Ectodermal cell (in vitro differentiated cells): ENCODE measurements around the gene CNTNAP5.

Experiments
- H3K27ac ChIP-seq: 2 replicates; pipeline ENCODE4 v1.7.0; 2013; ENCODE audit warnings: mild to moderate bottlenecking, low read depth, low read length; ENCODE audit not compliant: insufficient read depth, poor library complexity, severe bottlenecking
- H3K27me3 ChIP-seq: 2 replicates; pipeline ENCODE4 v1.7.0; 2013; ENCODE audit warnings: mild to moderate bottlenecking, low read length; ENCODE audit not compliant: insufficient read depth, control insufficient read depth, poor library complexity, severe bottlenecking
- H3K36me3 ChIP-seq: one replicate; pipeline ENCODE4 v1.7.0; 2013; ENCODE audit warnings: low read length; ENCODE audit not compliant: control insufficient read depth, insufficient read depth
- H3K4me1 ChIP-seq: one replicate; pipeline ENCODE4 v1.7.0; 2013; ENCODE audit warnings: low read length; ENCODE audit not compliant: control insufficient read depth, insufficient read depth
- H3K4me3 ChIP-seq: 2 replicates; pipeline ENCODE4 v1.7.0; 2013; ENCODE audit warnings: low read depth, low read length, control low read depth; ENCODE audit not compliant: insufficient read depth
- H3K9me3 ChIP-seq: 2 replicates; pipeline ENCODE4 v1.7.0; 2013; ENCODE audit warnings: mild to moderate bottlenecking, low read length, moderate library complexity; ENCODE audit not compliant: control insufficient read depth
- WGBS, 2 experiments: methylation state at CpG; one replicate each; pipeline ENCODE4 v1.1.7; 2013; ENCODE audit warnings: missing lambda C conversion rate in 2 of 2; 5-methylcytosine and 5-hydroxymethylcytosine counted together

CNTNAP5 gene

DNA sequence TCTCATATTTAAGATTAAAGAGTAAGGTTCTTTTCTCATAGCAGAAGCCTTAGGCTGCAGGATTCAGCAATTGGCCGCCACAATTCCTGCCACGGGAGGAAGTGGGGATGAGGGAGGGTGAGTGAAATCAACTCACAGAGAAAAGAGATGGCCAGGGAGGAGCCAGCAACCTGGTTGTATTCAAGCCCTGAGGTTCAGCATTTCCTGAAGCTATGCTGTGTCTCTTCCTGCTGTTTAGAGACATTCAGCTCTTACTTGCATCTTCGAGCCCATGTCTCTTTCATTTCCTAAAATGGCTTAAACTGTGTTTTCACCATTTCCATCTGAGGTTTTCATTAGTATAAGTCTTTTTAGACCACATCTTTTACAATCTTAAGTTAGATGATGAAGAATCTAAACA lies 522.6 kb downstream of the CNTNAP5 start:
- H3K36me3 ChIP-seq, result no peaks in the 10 kb centered on the region

DNA sequence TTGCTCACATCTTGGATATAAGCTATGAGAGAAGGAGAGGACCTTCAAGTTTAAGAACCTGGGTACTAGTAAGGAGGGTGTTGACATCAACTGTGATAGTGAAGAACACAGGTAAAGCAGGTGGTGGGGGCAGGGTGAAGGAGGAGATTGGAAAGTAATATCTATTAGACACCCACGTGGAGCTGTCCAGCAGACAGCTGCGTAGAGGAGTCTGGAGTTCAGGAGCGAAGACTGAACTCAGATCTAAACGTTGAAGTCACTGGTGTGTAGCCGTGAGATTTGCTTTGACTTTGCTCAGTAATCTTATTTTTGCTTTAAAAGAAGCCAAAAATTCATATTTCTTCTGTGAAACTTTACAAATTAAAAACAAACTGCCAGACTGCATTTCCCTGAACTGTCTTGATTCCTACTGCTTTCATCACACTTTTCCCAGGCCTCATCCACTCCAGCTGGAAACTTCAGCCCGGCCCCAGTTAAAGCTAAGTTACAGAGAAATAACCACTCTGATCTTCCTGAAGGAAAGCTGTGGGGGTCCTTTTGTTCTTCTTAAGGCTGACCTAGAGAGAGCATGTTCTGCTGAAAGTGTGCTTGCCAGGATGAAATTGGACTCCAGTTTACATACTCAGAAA lies 533.3 kb downstream of the CNTNAP5 start:
- no peaks in the 10 kb centered on the region for H3K36me3 ChIP-seq

More for the DNA sequence above, 522.6 kb downstream of the CNTNAP5 start:
- H3K4me3 ChIP-seq, result no peak overlapping the region
- no peaks in the 10 kb centered on the region for H3K4me1 ChIP-seq
- 73 to 83% methylated on average over 3 of the region's 3 CpGs for WGBS, 2 experiments
- H3K27me3 ChIP-seq, result no peaks in the 10 kb centered on the region
- no peaks in the 10 kb centered on the region for H3K9me3 ChIP-seq
- no peak overlapping the region for H3K27ac ChIP-seq

DNA sequence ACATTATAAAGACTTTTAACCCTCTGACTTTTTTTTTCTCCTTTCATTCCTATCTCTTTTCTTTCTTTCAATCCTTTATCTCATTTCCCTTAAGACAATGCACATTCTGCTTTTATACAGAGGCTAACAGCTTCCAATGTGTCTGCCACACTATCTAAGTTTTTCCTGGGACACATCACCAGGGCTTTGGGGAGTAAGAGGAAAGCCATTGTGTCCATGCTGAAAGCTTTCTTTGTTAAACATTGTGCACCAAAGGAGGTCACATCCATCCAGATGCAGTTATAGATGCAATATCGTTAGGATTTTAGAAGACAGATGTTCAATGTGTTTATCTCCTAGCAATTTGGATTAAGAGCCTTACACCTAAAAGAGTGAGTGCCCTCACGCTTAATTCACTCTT lies 534.1 kb downstream of the CNTNAP5 start:
- Histone ChIP-seq H3K9me3 (no peaks in the 10 kb centered on the region), H3K36me3 (no peaks in the 10 kb centered on the region), H3K27me3 (no peaks in the 10 kb centered on the region), H3K27ac (no peak overlapping the region), H3K4me1 (peaks cover 11% of the 10 kb centered on the region), H3K4me3 (no peak overlapping the region)
- WGBS, 2 experiments, result 75 to 83% methylated on average over 1 to 2 of the region's 2 CpGs

More for the DNA sequence above, 533.3 kb downstream of the CNTNAP5 start:
- WGBS, 2 experiments, result 87 to 89% methylated on average over 6 of the region's 6 CpGs
- no peaks in the 10 kb centered on the region for H3K27me3 ChIP-seq
- no peak overlapping the region for H3K27ac ChIP-seq
- peaks cover 11% of the 10 kb centered on the region for H3K4me1 ChIP-seq
- H3K4me3 ChIP-seq, result no peak overlapping the region
- no peaks in the 10 kb centered on the region for H3K9me3 ChIP-seq

DNA sequence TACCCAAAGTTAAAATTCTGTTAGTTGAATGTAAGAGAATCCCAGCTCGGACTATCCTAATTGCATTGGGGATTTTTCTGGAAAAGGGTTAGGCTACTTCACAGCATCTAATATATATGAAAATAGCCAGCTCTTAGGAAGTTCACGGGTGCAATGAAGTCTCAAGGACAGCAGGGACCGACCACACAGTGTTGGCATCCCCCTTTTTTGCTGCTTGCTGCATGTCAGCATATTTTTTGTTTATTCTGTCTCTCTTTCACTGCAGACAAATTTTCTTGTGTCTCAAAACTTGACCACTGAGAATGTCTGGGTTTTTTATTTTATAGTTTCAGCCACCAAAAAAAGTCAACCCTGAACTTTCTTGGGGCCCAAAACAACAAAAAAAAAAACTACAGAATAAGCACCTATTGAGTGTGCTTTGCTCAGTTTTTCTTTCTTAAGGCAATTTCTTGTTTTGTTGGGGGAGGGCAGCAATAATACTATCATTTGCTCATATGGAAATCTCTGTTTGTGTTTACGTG lies 535.6 kb downstream of the CNTNAP5 start:
- Histone ChIP-seq H3K9me3 (no peaks in the 10 kb centered on the region), H3K4me3 (no peak overlapping the region), H3K27me3 (no peaks in the 10 kb centered on the region), H3K36me3 (no peaks in the 10 kb centered on the region), H3K27ac (no peak overlapping the region), H3K4me1 (peaks cover 11% of the 10 kb centered on the region)
- WGBS, 2 experiments, result 74 to 82% methylated on average over 3 to 4 of the region's 4 CpGs

DNA sequence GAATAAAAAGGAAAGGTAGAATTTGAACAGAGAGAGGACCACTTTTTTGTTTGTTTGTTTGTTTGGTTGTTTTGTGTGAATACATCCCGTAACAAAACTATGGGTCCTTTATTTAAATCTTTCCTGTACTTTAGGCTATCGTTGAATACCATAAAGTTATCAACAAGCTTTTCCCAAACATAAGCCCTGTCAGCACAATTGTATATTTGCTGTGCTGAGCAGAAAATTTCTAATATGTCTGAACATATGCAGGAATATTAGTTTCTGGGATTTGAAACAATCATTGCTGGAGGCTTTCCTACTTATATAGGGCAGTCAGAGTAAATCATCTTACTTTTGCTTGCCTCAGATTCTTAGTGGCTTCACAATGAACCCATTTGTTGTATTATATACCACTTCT lies 536.4 kb downstream of the CNTNAP5 start:
- no peak overlapping the region for H3K27ac ChIP-seq
- WGBS, 2 experiments, result 100% methylated on average over 1 of the region's 2 CpGs; no CpG with 5 or more reads in 1 of the 2 experiments

DNA sequence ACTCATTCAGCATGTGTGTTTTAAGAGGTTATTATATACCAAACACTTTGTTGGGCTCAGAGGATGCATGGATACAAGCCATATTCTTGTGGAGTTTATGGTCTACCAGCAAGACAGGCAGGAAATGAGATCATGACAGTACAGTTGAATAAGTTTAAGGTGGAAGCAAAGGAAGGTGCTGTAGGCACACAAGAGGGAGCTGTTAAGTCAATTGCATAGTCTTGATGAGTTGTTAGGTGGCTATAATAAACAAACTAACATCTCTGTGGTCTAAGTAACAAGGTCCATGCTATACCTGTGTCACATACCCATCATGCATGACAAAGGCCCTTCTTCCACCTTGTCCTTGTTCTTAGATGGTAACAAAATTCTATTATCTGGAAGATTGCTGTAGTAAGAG lies 538.3 kb downstream of the CNTNAP5 start:
- H3K27me3 ChIP-seq, result no peaks in the 10 kb centered on the region
- no peaks in the 10 kb centered on the region for H3K9me3 ChIP-seq
- H3K36me3 ChIP-seq, result no peaks in the 10 kb centered on the region

More for the DNA sequence above, 536.4 kb downstream of the CNTNAP5 start:
- H3K36me3 ChIP-seq, result no peaks in the 10 kb centered on the region
- H3K27me3 ChIP-seq, result no peaks in the 10 kb centered on the region
- H3K4me3 ChIP-seq, result no peak overlapping the region
- peaks cover 11% of the 10 kb centered on the region for H3K4me1 ChIP-seq
- no peaks in the 10 kb centered on the region for H3K9me3 ChIP-seq

DNA sequence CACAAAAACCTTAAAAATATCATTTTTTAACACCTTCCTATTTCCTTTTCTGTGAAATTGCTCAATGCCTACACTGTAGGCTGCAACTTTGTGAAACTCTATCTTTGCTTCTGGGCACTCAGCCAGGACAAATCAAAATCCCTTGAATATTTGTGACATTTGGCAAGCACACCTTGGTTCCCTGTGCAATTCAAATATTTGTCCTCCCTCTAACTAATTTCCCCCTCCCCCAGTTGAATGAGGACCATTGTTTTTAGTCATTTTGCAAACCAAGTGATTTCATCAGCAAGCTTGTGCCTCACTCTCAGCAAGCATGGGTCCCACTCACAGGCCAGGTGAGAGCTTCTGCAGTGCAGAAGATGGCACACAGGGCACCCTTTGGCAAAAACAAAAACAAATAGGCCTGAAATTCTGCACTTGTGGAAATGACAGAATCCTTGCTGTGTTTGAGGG lies 541.5 kb downstream of the CNTNAP5 start:
- Histone ChIP-seq H3K4me3 (no peak overlapping the region), H3K27ac (no peak overlapping the region), H3K27me3 (no peaks in the 10 kb centered on the region), H3K9me3 (no peaks in the 10 kb centered on the region), H3K36me3 (no peaks in the 10 kb centered on the region), H3K4me1 (no peaks in the 10 kb centered on the region)

More for the DNA sequence above, 538.3 kb downstream of the CNTNAP5 start:
- H3K4me1 ChIP-seq, result peaks cover 6% of the 10 kb centered on the region
- H3K4me3 ChIP-seq, result no peak overlapping the region
- no peak overlapping the region for H3K27ac ChIP-seq

DNA sequence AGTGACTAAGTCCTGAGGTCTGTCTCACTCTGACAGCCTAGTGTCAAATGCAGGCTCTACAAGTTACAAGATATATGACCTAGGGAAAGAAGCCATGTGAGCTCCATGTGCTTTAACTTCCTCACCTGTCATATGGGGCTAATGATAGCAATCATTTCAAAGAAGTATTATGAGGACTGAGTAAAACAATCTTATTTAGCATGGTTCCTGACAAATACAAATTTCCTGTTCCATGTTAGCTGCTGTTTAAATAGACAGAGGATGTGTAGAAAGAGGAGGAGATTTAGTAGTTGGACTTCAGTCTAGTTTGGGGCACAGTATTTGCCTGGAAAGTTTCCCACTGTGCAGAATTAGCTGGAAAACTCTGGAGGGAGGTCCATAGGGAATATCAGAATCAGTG lies 545.8 kb downstream of the CNTNAP5 start:
- H3K27me3 ChIP-seq, result no peaks in the 10 kb centered on the region
- no peaks in the 10 kb centered on the region for H3K36me3 ChIP-seq
- H3K4me3 ChIP-seq, result no peak overlapping the region
- no peak overlapping the region for H3K27ac ChIP-seq
- H3K4me1 ChIP-seq, result no peaks in the 10 kb centered on the region
- no peaks in the 10 kb centered on the region for H3K9me3 ChIP-seq

DNA sequence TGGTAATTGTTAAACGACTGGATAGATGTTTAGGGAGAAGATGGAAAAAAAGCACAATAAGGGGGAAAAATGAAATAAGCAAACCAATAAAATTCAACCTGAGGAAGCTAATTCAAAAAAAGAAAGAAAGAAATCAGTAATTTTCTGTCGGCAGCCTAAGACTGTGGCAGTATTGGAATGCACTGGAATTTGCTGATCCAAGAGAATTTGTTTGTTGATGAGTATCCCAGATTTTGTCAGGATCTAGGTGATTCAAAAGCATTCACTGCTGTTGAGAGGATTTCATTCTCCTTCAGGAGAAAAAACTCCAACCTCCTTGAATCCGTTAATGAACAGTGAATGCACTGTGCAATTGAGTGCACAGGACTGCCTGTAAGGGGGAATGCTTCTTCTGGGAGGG lies 546.7 kb downstream of the CNTNAP5 start:
- Histone ChIP-seq H3K9me3 (no peaks in the 10 kb centered on the region), H3K4me3 (no peak overlapping the region), H3K27me3 (no peaks in the 10 kb centered on the region), H3K4me1 (no peaks in the 10 kb centered on the region), H3K36me3 (no peaks in the 10 kb centered on the region), H3K27ac (no peak overlapping the region)
- 94 to 96% methylated on average over 3 of the region's 3 CpGs for WGBS, 2 experiments

DNA sequence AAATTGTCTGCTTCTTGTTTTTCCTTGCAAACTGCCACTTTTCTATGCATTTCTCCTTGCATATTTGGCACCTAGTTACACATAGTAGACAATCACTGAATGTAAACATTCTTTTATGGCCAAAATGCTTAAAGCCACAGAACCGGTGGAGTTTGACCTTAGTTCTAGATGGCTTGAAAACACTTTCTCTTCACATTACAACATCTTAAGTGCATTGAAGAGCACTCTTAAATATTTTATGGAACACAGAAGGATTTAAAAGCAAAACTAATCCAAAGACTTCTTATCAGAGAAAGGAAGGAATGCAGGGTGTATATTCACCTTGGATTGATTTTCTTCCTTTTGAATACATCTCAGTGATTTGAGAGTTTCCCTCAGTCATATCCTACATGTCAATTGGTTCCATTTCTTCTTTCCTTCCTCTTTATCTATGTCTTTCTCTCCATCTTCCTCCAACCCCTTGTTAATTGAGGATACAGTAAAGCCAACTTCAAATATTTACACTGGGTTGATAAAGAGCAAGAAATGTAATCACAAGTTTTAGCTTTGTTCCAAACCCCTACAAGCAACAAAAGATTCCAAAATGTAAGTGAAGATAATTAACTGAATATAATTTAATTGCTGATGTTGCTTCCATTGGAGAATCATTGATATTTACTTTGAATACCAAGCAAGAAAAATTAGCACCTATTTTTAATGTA lies 548.0 kb downstream of the CNTNAP5 start:
- WGBS, 2 experiments, result 94 to 100% methylated on average over 1 of the region's 1 CpG
- no peaks in the 10 kb centered on the region for H3K36me3 ChIP-seq
- no peaks in the 10 kb centered on the region for H3K9me3 ChIP-seq
- H3K4me3 ChIP-seq, result no peak overlapping the region
- H3K4me1 ChIP-seq, result no peaks in the 10 kb centered on the region
- H3K27me3 ChIP-seq, result no peaks in the 10 kb centered on the region
- H3K27ac ChIP-seq, result no peak overlapping the region
